ENCODE results near the gene TIGAR.

TIGAR gene

GRCh38 chr12:4307593-4308333 is 13.2 kb upstream of the TIGAR start:
- peak in 1 of 2 donors; percentile 15 for ATAC-seq

GRCh38 chr12:4308334-4308950 is 12.6 kb upstream of the TIGAR start:
- ATAC-seq = no peak

- no peak for ATAC-seq
These were observed 9.2 kb upstream of the TIGAR start for GRCh38 chr12:4311776-4312175.

DNA sequence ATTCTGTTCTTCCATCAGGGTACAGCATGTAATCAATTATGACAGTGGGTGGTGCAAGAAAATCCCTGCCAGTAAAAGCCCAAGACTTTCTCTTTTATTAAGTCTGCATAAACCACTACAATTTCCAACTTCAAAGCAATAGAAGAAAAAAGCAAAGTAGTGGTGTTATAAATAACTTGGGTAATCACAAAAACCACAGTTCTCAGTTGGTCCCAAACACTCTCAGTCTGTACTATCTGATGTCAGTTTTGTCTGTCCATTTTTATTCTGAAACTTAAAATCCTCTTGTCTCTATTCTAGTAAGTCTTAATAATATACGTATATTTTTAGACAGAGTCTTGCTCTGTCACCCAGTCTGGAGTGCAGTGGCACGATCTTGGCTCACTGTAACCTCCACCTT is 8.8 kb upstream of the TIGAR start:
- ATAC-seq = no peak

GRCh38 chr12:4320497-4320852 is 538 bp upstream of the TIGAR start:
- ATAC-seq = peak; percentile 30 to 34

DNA sequence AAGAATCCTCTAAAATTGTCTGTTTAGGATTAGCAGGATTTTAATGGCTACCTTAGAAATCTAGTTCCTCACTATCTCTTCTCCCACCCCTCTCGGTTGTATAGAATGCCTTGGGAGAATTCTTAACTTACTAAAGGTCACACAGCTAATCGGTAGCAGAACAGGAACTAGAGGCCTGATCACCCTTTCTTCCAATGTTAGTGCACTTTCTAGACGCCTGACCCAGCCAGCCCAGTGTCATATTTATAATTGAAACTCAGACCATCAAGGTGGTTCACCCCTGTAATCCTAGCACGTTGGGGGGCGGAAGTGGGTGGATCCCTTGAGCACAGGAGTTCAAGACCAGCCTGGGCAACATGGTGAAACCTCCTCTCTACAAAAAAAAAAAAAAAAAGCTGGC is 1.7 kb downstream of the TIGAR start:
- ATAC-seq = no peak

DNA sequence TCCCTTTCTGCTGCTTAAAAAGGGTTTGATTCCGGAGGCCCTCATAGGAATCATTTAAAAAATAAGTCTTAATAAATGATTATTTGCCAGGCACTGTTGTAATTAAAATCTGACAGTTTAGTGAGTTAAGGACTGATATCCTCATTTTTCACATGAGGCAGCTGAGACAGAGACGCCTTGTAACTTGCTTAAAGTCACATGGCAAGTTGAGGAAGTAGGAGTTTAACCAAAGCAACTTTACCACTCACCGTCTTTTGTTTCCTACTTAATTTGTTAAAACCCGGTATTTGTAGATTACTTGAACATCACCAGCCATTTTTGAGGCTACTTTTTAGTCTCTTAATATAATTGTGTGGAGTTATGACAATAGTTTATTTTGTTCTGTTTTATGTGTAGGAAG is 2.4 kb downstream of the TIGAR start:
- ATAC-seq = no peak

- no peak for ATAC-seq
These were observed 3.4 kb downstream of the TIGAR start for GRCh38 chr12:4324366-4324765.

GRCh38 chr12:4325966-4326365 is 5.0 kb downstream of the TIGAR start:
- ATAC-seq = no peak

GRCh38 chr12:4327293-4327692 is 6.3 kb downstream of the TIGAR start:
- no peak for ATAC-seq

DNA sequence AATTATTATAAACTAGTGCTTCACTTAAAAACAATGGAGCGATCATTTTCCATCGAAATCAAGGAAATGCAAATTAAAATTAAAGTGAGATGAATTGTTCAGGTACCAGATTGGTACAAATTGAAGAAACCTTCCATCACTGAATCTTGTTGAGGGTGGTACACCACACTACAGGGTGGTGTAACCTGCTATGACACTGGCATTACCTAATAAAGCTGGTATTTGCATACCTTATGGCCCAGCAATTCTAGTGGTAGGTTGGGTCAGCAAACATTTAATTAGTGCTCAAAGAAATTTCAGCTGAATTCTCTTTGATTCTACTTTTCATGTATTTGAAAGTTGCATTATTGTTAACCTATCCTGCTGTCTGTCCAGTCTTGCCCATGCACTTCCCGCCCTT is 9.2 kb downstream of the TIGAR start:
- no peak for ATAC-seq

DNA sequence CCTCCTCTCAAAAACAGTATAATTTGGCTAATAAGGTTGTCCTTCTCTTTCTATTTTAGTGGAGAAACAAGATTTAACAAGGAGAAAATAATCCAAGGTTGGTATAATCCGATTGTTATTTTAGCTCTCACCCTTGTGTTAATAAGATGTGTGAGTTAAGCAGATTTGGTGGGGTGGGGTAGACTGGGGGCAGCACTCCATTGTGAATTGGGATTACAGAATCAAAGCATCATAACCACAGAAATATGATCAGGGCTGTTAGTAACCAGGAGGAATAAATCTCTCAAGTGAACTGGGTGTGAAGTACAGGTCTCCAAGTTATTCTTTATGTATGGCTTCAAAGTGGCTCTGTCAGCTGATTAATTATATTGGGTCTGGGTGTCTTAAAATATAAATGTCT is 10.2 kb downstream of the TIGAR start:
- no peak for ATAC-seq

- ATAC-seq = no peak
These were observed 10.8 kb downstream of the TIGAR start for GRCh38 chr12:4331842-4332241.

DNA sequence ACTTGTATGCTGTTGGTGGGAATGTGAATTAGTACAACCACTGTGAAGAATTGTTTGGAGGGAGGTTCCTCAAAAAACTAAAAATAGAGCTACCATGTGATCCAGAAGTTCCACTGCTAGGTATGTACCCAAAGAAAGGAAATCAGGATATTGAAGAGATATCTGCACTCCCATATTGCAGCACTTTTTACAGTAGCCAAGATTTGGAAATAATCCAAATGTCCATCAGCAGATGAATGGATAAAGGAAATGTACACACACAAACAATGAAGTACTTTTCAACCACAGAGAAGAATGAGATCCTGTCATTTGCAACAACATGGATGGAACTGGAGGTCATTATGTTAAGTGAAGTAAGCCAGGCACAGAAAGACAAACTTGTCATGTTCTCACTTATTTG is 25.9 kb downstream of the TIGAR start:
- ATAC-seq = no peak

DNA sequence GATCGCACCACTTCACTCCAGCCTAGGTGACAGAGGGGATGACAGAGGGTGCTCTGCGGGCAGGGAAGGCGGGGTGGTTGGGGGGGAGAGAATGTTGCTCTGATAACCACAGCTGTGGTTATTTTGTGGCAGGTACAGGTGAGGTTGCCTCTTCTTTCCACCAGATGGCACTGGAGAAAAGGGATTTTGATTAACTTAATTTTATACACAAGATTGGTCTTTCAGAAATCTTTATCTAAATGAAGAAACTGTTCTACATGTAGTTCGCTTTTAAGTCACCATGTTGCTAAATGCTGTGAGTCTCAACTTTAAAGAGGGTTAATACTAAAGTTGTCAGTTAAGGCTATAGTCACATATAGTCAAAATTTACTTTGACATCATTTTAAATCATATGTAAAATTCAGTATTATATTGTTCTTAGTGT is 32.8 kb downstream of the TIGAR start:
- peak; percentile 55 to 59 for ATAC-seq

- ATAC-seq = no peak
These were observed 34.4 kb downstream of the TIGAR start for GRCh38 chr12:4355156-4356040.

DNA sequence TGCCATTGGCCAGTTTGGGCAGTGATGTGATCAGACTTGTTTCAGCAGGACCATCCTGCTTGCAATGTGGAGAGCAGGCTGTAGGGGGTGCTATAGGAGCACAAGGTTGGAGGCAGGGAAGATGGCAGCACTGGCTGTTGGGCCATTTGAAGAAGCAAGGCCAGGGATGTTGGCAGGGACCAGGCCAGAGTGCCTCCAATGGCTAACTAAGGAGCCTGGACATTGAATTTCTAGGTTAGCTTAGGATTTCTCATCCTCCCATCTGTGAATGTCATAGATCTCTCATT is 35.0 kb downstream of the TIGAR start:
- ATAC-seq = no peak

DNA sequence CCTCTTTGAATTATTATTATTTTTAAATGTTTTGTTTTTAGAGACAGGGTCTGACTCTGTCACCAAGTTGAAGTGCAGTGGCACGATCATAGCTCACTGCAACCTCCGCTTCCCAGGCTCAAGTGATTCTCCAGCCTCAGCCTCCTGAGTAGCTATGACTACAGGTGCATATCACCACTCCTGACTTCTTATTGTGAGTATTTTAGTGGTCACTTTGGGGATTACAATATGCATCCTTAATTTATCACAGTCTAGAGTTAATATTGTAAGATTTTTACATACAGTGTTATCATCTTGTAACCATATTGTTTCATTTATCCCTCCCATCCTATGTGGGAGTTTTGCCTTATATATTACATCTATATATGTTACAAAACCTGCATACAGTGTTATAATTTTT is 45.1 kb downstream of the TIGAR start:
- ATAC-seq = no peak

DNA sequence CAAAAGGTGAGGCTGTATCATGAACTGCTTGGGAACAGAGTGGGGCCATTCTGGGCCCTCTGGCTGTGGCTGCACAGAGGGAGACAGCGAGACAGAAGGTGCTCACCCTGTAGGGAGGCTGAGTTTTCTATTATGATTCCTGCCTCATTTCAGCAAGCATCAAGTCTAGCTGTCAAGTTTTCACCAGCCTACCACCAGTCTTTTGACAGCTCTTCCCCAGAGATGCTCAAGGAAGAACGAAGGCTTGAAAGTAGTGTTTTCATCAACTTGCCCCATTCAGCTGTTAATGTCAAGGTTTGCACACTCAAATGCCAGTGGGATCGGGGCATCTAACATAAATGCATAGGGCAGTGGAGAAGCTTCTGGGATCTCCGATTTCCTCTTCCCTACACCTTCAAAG is 48.5 kb downstream of the TIGAR start:
- ATAC-seq = no peak

DNA sequence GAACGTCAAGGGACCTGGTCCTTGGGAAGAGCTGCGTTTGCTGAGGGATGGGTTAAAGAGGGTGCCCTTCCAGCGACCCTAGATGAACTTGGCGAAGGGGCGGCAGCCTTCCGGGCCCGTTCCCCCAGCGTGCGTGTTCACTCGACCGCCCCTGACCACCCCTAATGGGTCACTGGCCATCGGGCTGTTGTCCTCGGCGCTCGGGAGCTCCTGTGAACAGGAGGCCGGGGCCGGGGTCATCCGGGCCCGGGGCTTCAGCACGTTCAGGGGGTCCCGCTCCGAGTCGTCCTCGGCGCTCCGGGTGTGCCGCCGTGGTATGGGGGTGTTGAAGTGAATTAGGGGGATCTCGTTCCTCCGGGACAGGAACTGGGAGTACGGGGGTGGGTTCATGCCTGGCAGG is 49.3 kb downstream of the TIGAR start:
- ATAC-seq = no peak

GRCh38 chr12:4372653-4373052 is 51.6 kb downstream of the TIGAR start:
- no peak for ATAC-seq

- no peak for ATAC-seq
These were observed 54.4 kb downstream of the TIGAR start for GRCh38 chr12:4375449-4375848.

- no peak for ATAC-seq
These were observed 57.8 kb downstream of the TIGAR start for GRCh38 chr12:4378772-4379171.

DNA sequence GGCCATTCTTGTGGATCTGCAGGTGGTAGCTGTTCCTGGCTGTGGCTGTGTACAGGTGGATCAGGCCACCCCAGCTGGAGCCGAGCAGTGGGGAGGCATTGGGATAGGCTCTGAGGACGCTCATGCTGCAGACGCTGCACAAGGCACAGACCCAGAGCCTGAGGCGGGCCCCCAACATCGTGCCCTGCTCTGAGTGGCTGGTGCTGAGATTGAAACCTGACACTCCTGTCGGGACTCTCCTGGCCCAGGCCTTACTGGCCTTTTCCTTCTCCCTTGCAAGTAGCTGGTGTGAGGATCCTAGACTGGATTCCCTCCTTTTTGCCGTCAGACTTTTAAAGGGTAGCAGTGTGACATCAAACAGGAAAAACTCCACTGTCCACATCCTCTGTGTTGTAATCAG is 58.4 kb downstream of the TIGAR start, which contains the start of gene FGF23:
TSS of gene FGF23 (minus strand) at position 308 of the 400 bp plus-strand sequence. CDS start at position 178, 130 bp downstream.
- no peak for ATAC-seq
